Spleen (tissue), 11 donors: ENCODE measurements around the gene VAV2. TPM values are rescaled to one million over a fixed set of nuclear protein-coding genes. Genes with fewer than 3 reads are reported as not detected.
A peak's percentile ranks its signal among the peaks of the same experiment; 100 is the strongest.

Experiments
- DNase-seq: peaks from one replicate; pipeline ENCODE4 v3.0.0-alpha.2; 2020
- H3K27ac ChIP-seq, 8 donors: fragments of 200-600 bp; sonication (generic) in 7 of 8; 1 replicate in 4 of 8; 2 replicates in 4 of 8; pipeline versions ENCODE4 v1.5.0 to v1.8.0; 2016 to 2021; ENCODE audit warnings: inconsistent platforms in 4 of 8, mild to moderate bottlenecking in 4 of 8, moderate library complexity in 1 of 8
- H3K27me3 ChIP-seq, 7 donors: fragments of 200-600 bp; sonication (generic) in 6 of 7; replicated peaks in 1 of 7; 1 replicate in 4 of 7; 2 replicates in 3 of 7; pipeline versions ENCODE4 v1.5.0 to v1.8.0; 2016 to 2021; ENCODE audit warnings: inconsistent platforms in 3 of 7, mild to moderate bottlenecking in 1 of 7
- H3K36me3 ChIP-seq, 6 donors: fragments of 200-600 bp; sonication (generic) in 5 of 6; 1 replicate in 4 of 6; 2 replicates in 2 of 6; pipeline versions ENCODE4 v1.5.0 to v1.8.0; 2016 to 2021; ENCODE audit warnings: inconsistent platforms in 2 of 6
- H3K4me1 ChIP-seq, 6 donors: fragments of 200-600 bp; sonication (generic) in 5 of 6; 1 replicate in 3 of 6; 2 replicates in 3 of 6; pipeline versions ENCODE4 v1.5.0 to v1.8.0; 2016 to 2021; ENCODE audit warnings: inconsistent platforms in 3 of 6
- H3K4me3 ChIP-seq, 8 donors: fragments of 200-600 bp; sonication (generic) in 7 of 8; 1 replicate in 4 of 8; 2 replicates in 4 of 8; pipeline versions ENCODE4 v1.5.0 to v1.8.0; 2016 to 2021; ENCODE audit warnings: inconsistent platforms in 4 of 8, mild to moderate bottlenecking in 4 of 8, moderate library complexity in 2 of 8
- H3K9me3 ChIP-seq, 8 donors: fragments of 200-600 bp; sonication (generic) in 7 of 8; 1 replicate in 4 of 8; 2 replicates in 4 of 8; pipeline versions ENCODE4 v1.5.0 to v1.8.0; 2016 to 2021; ENCODE audit warnings: inconsistent platforms in 4 of 8
- CTCF ChIP-seq, 11 experiments: fragments of 200-600 bp in 7 of 11; fragments of 450-650 bp in 4 of 11; sonication (generic) in 4 of 11; IDR thresholded peaks in 8 of 11; conservative IDR thresholded peaks in 3 of 11; 1 replicate in 7 of 11; 2 replicates in 4 of 11; pipeline versions ENCODE4 v1.4.0 to v1.8.0; 2016 to 2021; ENCODE audit warnings: antibody characterized with exemption in 11 of 11, inconsistent platforms in 4 of 11, mild to moderate bottlenecking in 1 of 11
- POLR2A ChIP-seq, 3 donors: fragments of 450-650 bp; IDR thresholded peaks; one replicate each; pipeline ENCODE4 v1.5.1; 2017; ENCODE audit warnings: antibody characterized with exemption in 3 of 3, mild to moderate bottlenecking in 1 of 3
- POLR2AphosphoS5 ChIP-seq, 3 donors: sonication (generic); formaldehyde crosslinking; IDR thresholded peaks; one replicate each; pipeline ENCODE4 v1.5.1; 2017; ENCODE audit warnings: antibody characterized with exemption in 3 of 3
- WGBS, 5 donors: extraction: QIAGEN DNeasy Blood & Tissue Kit in 3 of 5; methylation state at CpG; one replicate each; pipeline versions ENCODE4 v1.1.5 to v1.1.7; 2013 to 2018; 5-methylcytosine and 5-hydroxymethylcytosine counted together
- intact Hi-C: fragments of 100-400 bp; cut with DNase I; formaldehyde crosslinking; loops from one replicate; pipeline ENCODE4 v1.15.0; 2023; ENCODE audit warnings: low total_unique reads
- polyA plus RNA-seq, 3 donors: library from polyadenylated mRNA; stranded (reverse); fragments of 200-250 nt; gene quantifications; one replicate each; pipeline ENCODE4 v1.2.1, GENCODE V29; 2013
- total RNA-seq, 7 donors: library from RNA; depleted of rRNA in 3 of 7; stranded (reverse); fragments of >200 nt in 3 of 7; fragmentation: NEBNext Ultra II Directional in 4 of 7; extraction: Animal tissue kit (Norgen Biotek cat#: 25700) in 4 of 7; gene quantifications; one replicate each; pipeline versions ENCODE4 v1.1.0 to v1.2.1, GENCODE V29; 2016 to 2021
- donor health status: healthy with polysubstance abuse.
- donor health status: DM: no; HTN: no; CAD: no; lungs with moderate emphysema.
- donor health status: DM: no; HTN: no; CAD: no.
- donor health status: Bipolar disorder and iron deficiency.
- donor health status: healthy.
- donor health status: DM: no; HTN: no; CAD: no.
- donor health status: DM: yes; HTN: yes; CAD: no.

Gene VAV2
- total and polyA plus RNA-seq, 10 donors = 14.2 to 39.2 (median 23.3) TPM

- TF ChIP-seq CTCF (IDR thresholded peaks at IDR 0.05 in 8 of 11, conservative IDR thresholded peaks at IDR 0.05 in 3 of 11) (no peak), POLR2A (IDR thresholded peaks at IDR 0.05) (no peak), POLR2AphosphoS5 (IDR thresholded peaks at IDR 0.05) (no peak)
- Histone ChIP-seq H3K4me1 (peaks cover 0 to 30% (median 0%) of the 10 kb centered on the region in 6 donors), H3K27ac (peak overlapping the region in 3 of 8 donors; percentile 51 to 71 (median 65)), H3K27me3 (no peaks in the 10 kb centered on the region), H3K36me3 (peaks cover 0 to 20% (median 3%) of the 10 kb centered on the region in 6 donors), H3K9me3 (no peaks in the 10 kb centered on the region), H3K4me3 (no peak overlapping the region)
- intact Hi-C loops = no loop called here
- no peak for DNase-seq
- WGBS, 5 donors = 82 to 97% (median 93%) methylated on average over 5 to 8 of the region's 8 CpGs
Measured at GRCh38 chr9:133832877-133833276, 159.2 kb downstream of the VAV2 start.

- DNase-seq = no peak
Measured at GRCh38 chr9:133830711-133831110, 161.4 kb downstream of the VAV2 start.

GRCh38 chr9:133830310-133830709 is 161.8 kb downstream of the VAV2 start:
- H3K4me3 ChIP-seq = no peak overlapping the region
- DNase-seq = no peak
- intact Hi-C loops = no loop called here
- no peak overlapping the region for H3K27ac ChIP-seq
- WGBS, 5 donors = 64 to 82% (median 73%) methylated on average over 6 of the region's 6 CpGs
- H3K36me3 ChIP-seq = peaks cover 0 to 20% (median 3%) of the 10 kb centered on the region in 6 donors
- H3K4me1 ChIP-seq = peaks cover 0 to 42% (median 8%) of the 10 kb centered on the region in 6 donors
- H3K27me3 ChIP-seq = no peaks in the 10 kb centered on the region
- no peak for TF ChIP-seq POLR2A (IDR thresholded peaks at IDR 0.05)
- H3K9me3 ChIP-seq = no peaks in the 10 kb centered on the region

More at GRCh38 chr9:133830711-133831110, 161.4 kb downstream of the VAV2 start:
- no peak for TF ChIP-seq CTCF (IDR thresholded peaks at IDR 0.05 in 8 of 11, conservative IDR thresholded peaks at IDR 0.05 in 3 of 11)
- TF ChIP-seq POLR2AphosphoS5 (IDR thresholded peaks at IDR 0.05) = no peak
- TF ChIP-seq POLR2A (IDR thresholded peaks at IDR 0.05) = no peak
- WGBS, 5 donors = 87 to 95% (median 90%) methylated on average over 3 of the region's 3 CpGs
- H3K27me3 ChIP-seq = no peaks in the 10 kb centered on the region
- H3K36me3 ChIP-seq = peaks cover 0 to 20% (median 3%) of the 10 kb centered on the region in 6 donors
- intact Hi-C loops = no loop called here
- peaks cover 0 to 42% (median 6%) of the 10 kb centered on the region in 6 donors for H3K4me1 ChIP-seq
- no peaks in the 10 kb centered on the region for H3K9me3 ChIP-seq
- H3K27ac ChIP-seq = no peak overlapping the region
- no peak overlapping the region for H3K4me3 ChIP-seq

GRCh38 chr9:133828338-133828997 is 163.7 kb downstream of the VAV2 start:
- no peak for DNase-seq
- Histone ChIP-seq H3K36me3 (peaks cover 0 to 13% (median under 1%) of the 10 kb centered on the region in 6 donors), H3K4me1 (peaks cover 0 to 41% (median 20%) of the 10 kb centered on the region in 6 donors), H3K27me3 (no peaks in the 10 kb centered on the region), H3K4me3 (no peak overlapping the region), H3K27ac (peak overlapping the region in 1 of 8 donors; percentile 30), H3K9me3 (no peaks in the 10 kb centered on the region)
- intact Hi-C loops = no loop called here
- no peak for TF ChIP-seq POLR2AphosphoS5 (IDR thresholded peaks at IDR 0.05)
- TF ChIP-seq POLR2A (IDR thresholded peaks at IDR 0.05) = no peak
- whole genome bisulfite sequencing, 5 donors = 87 to 93% (median 90%) methylated on average over 6 to 20 of the region's 25 CpGs

- Histone ChIP-seq H3K27me3 (no peaks in the 10 kb centered on the region), H3K27ac (peak overlapping the region in 7 of 8 donors; percentile 13 to 72 (median 52)), H3K4me3 (no peak overlapping the region), H3K36me3 (peaks cover 0 to under 1% (median 0%) of the 10 kb centered on the region in 6 donors), H3K9me3 (no peaks in the 10 kb centered on the region), H3K4me1 (peaks cover 0 to 56% (median 40%) of the 10 kb centered on the region in 6 donors)
- WGBS, 5 donors = 80 to 93% (median 83%) methylated on average over 9 to 22 of the region's 22 CpGs
- DNase-seq = no peak
- TF ChIP-seq POLR2A (IDR thresholded peaks at IDR 0.05) (no peak), POLR2AphosphoS5 (IDR thresholded peaks at IDR 0.05) (peak in 1 of 3 donors; percentile 12)
- intact Hi-C loops = no loop called here
Measured at GRCh38 chr9:133826289-133827085, 165.6 kb downstream of the VAV2 start.
